Spinal cord (tissue), 10 donors: ENCODE data around the gene ARPC1B. TPM values are rescaled to one million over a fixed set of nuclear protein-coding genes. Genes with fewer than 3 reads are reported as not detected.
"Not testable (repeated sequence)": the region's sequence is repeated elsewhere in the genome, so short reads cannot be mapped to it uniquely, and the experiment has no call there.

ENCODE experiments used
- DNase-seq, 6 donors: peaks; one replicate each; pipeline versions ENCODE4 v3.0.0 to v3.0.0-alpha.2; 2013 to 2015; ENCODE audit warnings: low spot score in 6 of 6, low read depth in 4 of 6
- H3K27ac ChIP-seq: one replicate; pipeline ENCODE4 v1.5.1; 2013; ENCODE audit warnings: low read depth, low read length, control low read depth
- H3K27me3 ChIP-seq: one replicate; pipeline ENCODE4 v1.6.1; 2013; ENCODE audit warnings: low read length; ENCODE audit not compliant: control insufficient read depth, insufficient read depth
- H3K36me3 ChIP-seq: one replicate; pipeline ENCODE4 v1.6.1; 2013; ENCODE audit warnings: low read length; ENCODE audit not compliant: control insufficient read depth, insufficient read depth
- H3K4me1 ChIP-seq: one replicate; pipeline ENCODE4 v1.6.1; 2013; ENCODE audit warnings: low read length; ENCODE audit not compliant: control insufficient read depth, insufficient read depth
- H3K4me3 ChIP-seq: one replicate; pipeline ENCODE4 v1.5.1; 2013; ENCODE audit warnings: low read depth, low read length, control low read depth
- H3K9me3 ChIP-seq: one replicate; pipeline ENCODE4 v1.6.1; 2013; ENCODE audit warnings: low read length; ENCODE audit not compliant: control insufficient read depth, insufficient read depth
- WGBS: methylation state at CpG from one replicate; pipeline ENCODE4 v1.1.5; 2013; ENCODE audit warnings: missing lambda C conversion rate; ENCODE audit not compliant: insufficient coverage; 5-methylcytosine and 5-hydroxymethylcytosine counted together
- polyA plus RNA-seq, 2 donors: library from polyadenylated mRNA; unstranded; fragments of 120-200 nt; gene quantifications; one replicate each; pipeline ENCODE4 v1.2.1, GENCODE V29; 2013; ENCODE audit not compliant: insufficient read length in 2 of 2
- total RNA-seq, 2 donors: library from RNA; depleted of rRNA in 1 of 2; stranded (reverse); fragments of 120-200 nt in 1 of 2; fragments of >200 nt in 1 of 2; gene quantifications; one replicate each; pipeline versions ENCODE4 v1.2.3 to v1.2.4, GENCODE V29; 2013 to 2014
- donor health status: healthy.

The ARPC1B gene
- total and polyA plus RNA-seq, 4 donors, result 34.0 to 110 (median 54.4) TPM

DNA sequence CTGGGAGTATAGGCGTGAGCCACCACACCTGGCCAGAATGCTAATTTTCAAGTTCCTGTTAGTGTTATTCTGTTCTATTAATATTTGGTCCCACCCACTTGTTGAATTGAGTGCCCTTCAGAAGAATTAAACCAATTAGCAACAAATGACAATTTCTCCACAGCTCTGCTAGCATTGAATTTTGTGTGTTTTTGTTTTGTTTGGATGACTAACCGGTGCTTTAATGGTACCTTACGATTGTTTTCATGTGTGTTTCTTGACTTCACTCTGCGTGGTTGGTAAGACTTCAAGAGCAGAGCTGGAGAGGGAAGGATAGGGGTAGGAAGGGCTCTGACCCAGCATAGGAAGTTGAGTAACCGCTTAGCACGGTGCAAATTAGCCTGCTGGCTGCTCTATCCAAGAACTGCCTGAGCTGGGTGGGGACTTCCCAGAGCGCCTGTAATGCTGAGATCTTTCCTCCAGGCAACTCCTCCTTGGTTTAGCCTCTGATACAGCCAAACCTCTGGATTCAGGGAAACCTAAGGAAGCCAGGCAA is 4.6 kb downstream of the ARPC1B start:
- peak overlapping the region; percentile 90 for H3K27ac ChIP-seq
- peaks cover 32% of the 10 kb centered on the region for H3K4me1 ChIP-seq
- no peak overlapping the region for H3K4me3 ChIP-seq
- peak in 1 of 6 donors; percentile 69 for DNase-seq
- peaks cover 4% of the 10 kb centered on the region for H3K27me3 ChIP-seq
- no peaks in the 10 kb centered on the region for H3K9me3 ChIP-seq
- 73% methylated on average over 6 of the region's 7 CpGs for WGBS
- no peaks in the 10 kb centered on the region for H3K36me3 ChIP-seq

DNA sequence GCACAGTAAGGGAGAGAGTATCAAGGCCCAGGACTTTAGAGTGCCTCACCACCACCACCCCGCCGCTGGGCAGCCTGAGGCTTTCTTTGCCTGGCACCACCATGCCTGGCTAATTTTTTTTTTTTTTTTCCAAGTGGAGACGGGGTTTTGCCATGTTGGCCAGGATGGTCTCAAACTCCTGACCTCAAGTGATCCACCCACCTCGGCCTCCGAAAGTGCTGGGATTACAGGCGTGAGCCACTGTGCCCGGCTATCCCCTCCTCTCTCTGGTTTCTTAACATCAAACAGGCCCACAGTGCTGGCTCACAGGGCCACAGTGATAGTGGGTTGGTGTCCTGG is 5.1 kb downstream of the ARPC1B start:
- WGBS, result 87% methylated on average over 7 of the region's 7 CpGs
- H3K27me3 ChIP-seq, H3K36me3 ChIP-seq, DNase-seq, H3K9me3 ChIP-seq, H3K4me3 ChIP-seq: not testable (repeated sequence)
- peaks cover 32% of the 10 kb centered on the region for H3K4me1 ChIP-seq
- H3K27ac ChIP-seq, result peak overlapping the region; percentile 90

DNA sequence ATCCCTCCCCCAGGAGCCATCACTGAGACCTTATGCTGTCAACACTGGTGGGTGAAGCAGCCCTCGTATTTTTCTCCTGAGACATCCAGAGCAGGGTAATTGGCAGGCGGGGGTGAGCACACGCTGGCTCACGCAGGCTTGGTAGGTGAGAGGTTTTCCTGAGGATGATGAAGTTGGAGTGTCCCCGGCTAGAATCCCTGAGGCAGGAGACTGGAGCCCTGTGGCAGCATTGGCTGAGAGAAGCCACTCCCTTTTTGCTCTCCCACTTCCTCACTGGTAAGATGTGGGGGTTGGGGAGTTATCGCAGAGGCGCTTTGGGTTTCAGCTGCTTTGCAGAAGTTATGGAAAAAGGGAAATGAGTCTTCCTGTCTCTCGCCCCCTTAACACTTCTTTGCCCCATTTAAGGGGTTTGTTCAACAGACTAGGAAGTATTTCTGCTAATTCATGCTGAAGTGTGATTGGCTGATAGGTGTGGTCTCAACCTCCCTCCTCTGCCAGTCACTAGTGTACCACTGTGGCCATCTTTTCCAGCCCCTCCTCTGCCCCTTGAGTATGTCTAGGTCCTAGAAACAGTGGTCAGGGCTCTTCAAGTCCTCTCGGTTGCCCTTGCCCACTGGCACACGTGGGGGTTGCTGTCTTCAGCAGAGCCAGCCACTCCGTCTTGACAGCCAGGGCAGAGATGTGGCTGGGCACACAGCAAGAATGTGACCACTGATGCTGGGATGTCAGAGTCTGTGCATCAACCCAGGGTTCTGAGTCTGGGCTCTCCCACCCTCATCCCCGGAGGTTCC is 5.7 kb downstream of the ARPC1B start:
- H3K4me3 ChIP-seq, result no peak overlapping the region
- no peaks in the 10 kb centered on the region for H3K9me3 ChIP-seq
- peaks cover 32% of the 10 kb centered on the region for H3K4me1 ChIP-seq
- no peaks in the 10 kb centered on the region for H3K36me3 ChIP-seq
- peaks cover 2% of the 10 kb centered on the region for H3K27me3 ChIP-seq
- DNase-seq, result no peak
- peak overlapping the region; percentile 90 for H3K27ac ChIP-seq
- 90% methylated on average over 8 of the region's 12 CpGs for WGBS

DNA sequence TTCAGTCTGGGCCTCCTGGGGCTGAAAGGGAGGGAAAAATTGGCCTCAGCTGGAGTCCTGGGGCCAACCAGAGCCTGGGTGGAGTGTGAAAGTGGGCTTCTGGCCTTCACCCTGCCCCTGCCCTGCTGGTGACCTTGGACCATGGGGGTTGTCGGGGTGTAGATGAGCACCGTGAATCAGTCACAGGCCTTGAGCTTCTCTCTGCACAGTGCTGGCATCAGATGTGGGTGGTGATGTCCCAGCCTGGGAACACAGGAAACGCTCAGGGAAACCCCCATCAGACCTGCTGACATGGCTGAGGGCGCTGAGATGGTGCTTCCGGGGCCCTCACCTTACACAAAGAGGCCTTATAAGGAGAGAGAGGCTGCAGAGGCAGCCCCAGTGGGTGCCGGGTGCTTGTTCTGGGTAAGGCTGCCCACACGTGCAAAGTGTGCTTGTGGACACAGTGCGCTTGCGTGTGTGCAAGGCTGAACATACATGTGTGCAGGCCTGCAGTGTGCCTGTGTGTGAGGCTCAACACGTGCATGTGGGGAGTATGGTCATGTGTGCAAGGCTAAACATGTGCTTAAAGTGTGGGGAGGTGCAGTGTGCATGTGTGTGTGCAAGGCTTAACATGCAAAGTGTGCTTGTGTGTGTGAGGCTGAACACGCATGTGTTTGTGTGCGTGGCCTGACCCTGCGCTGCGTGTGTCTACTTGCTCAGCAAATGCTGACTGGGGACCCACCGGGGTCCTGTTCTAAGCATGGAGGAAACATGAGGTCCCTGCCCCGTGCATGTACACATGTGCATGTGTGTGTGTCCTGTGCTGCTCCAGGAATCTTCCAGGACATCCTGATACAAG is 6.5 kb downstream of the ARPC1B start:
- H3K27me3 ChIP-seq, result no peaks in the 10 kb centered on the region
- 89% methylated on average over 16 of the region's 16 CpGs for WGBS
- no peak overlapping the region for H3K4me3 ChIP-seq
- no peak overlapping the region for H3K27ac ChIP-seq
- no peaks in the 10 kb centered on the region for H3K9me3 ChIP-seq
- H3K36me3 ChIP-seq, result peaks cover 4% of the 10 kb centered on the region
- H3K4me1 ChIP-seq, result peaks cover 25% of the 10 kb centered on the region
- no peak for DNase-seq

DNA sequence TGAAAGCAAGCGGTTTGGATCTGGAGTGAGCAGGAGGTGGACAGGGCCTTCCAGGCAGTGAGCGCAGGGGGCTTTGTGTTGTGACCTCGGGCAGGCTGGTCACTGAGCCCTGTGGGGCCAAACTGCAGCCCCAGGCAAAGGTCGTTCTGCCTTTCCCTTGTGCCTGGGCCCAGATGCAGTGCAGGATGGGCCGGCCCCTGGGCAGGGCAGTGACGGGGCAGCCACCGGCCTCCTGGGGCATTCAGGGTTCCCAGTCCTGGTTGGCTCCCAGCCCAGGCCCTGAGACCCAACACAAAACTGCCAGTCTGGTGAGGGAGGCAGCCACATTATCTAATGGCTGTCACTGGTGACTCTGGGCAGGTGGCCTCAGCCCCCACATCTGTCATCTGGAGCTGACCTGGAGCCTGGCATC is 7.1 kb downstream of the ARPC1B start:
- 74% methylated on average over 7 of the region's 7 CpGs for WGBS

DNA sequence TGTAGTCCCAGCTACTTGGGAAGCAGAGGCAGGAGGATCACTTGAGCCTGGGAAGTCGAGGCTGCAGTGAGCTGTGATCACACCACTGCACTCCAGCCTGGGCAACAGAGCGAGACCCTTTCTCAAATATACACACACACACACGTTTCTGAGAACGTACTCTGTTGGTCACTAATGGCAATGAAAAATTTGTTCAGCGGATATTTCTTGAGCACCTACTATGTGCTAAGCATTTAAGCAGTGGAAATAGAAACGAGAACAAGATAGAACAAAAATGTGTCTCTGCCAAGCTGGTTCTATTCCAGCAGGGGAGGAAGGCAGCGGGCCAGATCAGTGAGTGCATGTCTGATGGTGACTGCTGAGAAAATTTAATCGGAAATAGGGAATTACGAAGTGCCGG is 8.7 kb downstream of the ARPC1B start:
- no peak for DNase-seq
- Histone ChIP-seq H3K36me3 (peaks cover 15% of the 10 kb centered on the region), H3K27ac (no peak overlapping the region), H3K27me3 (no peaks in the 10 kb centered on the region), H3K4me3 (no peak overlapping the region), H3K9me3 (no peaks in the 10 kb centered on the region), H3K4me1 (peaks cover 23% of the 10 kb centered on the region)
- WGBS, result 92% methylated on average over 10 of the region's 10 CpGs

More for the DNA sequence above, 7.1 kb downstream of the ARPC1B start:
- no peak for DNase-seq
- Histone ChIP-seq H3K36me3 (peaks cover 10% of the 10 kb centered on the region), H3K27ac (no peak overlapping the region), H3K9me3 (no peaks in the 10 kb centered on the region), H3K27me3 (no peaks in the 10 kb centered on the region), H3K4me1 (peaks cover 23% of the 10 kb centered on the region), H3K4me3 (no peak overlapping the region)

DNA sequence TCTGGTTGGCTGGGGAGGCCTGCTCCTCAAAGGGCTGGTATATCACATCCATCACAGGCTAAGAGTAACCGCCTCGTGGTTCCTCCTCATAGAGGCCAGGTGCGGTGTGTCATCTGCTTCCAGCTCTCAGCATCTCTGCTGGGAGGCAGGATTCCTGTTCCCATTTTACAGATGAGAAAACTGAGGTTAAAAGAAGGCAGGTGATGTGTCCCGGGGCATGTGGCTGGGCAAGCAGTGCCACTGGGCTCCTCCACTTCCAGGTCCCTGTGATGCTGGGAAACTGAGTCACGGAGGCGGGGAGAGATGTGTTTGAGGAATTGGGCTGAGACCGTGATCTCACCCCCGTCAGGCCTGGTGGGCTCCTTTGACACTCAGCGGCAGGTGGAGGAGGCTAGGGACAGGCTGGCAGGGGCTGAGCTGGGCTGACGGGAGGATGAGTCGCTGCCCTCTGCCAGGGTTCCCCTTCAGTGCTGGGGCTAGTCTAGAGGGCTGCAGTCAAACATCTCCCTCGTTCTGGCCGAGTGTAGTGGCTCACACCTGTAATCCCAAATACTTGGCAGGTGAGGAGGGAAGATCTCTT is 9.4 kb downstream of the ARPC1B start:
- Histone ChIP-seq H3K9me3 (no peaks in the 10 kb centered on the region), H3K27me3 (no peaks in the 10 kb centered on the region), H3K4me3 (no peak overlapping the region), H3K36me3 (peaks cover 19% of the 10 kb centered on the region), H3K27ac (no peak overlapping the region), H3K4me1 (peaks cover 23% of the 10 kb centered on the region)
- WGBS, result 92% methylated on average over 11 of the region's 13 CpGs
- no peak for DNase-seq

DNA sequence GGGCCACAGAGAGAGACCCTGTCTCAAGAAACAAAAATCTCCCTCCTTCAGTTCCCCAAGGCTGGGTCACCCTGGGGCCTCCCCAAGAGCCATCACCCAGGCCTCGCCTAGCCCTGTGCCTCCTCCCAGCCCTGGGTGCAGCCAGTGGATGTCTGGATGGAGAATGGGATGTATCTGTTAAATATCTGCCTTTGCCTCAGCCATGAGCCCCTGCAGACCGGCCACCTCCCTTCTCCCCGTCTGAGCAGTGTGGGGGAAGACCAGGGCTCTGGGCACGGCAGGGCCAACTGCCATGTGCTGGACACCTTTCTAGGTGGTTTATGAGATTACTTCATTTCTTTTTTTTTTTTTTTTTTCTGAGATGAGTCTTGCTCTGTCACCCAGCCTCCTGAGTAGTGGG is 10.0 kb downstream of the ARPC1B start:
- H3K27me3 ChIP-seq, result no peaks in the 10 kb centered on the region
- 83% methylated on average over 1 of the region's 4 CpGs for WGBS
- no peak for DNase-seq

DNA sequence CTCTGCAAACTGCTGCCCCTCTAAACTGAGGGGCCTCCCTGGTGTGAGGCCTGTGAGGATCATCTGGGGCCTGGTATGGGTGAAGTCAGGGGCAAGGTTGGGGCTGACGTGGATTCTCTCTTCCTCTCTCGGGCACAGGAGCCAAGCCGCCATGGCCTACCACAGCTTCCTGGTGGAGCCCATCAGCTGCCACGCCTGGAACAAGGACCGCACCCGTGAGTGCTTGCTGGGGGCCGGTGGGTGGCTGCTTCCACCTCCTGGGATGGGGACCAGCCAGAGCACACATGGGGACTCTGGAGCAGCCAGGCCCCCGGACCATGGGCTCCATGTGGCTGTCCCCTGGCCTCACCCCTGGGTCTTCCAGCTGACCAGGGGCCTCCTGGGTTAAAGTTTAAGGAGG is 11.0 kb downstream of the ARPC1B start:
- Histone ChIP-seq H3K9me3 (no peaks in the 10 kb centered on the region), H3K27ac (no peak overlapping the region), H3K4me3 (no peak overlapping the region), H3K4me1 (peaks cover 9% of the 10 kb centered on the region), H3K36me3 (peaks cover 27% of the 10 kb centered on the region), H3K27me3 (no peaks in the 10 kb centered on the region)
- 88% methylated on average over 8 of the region's 8 CpGs for WGBS
- no peak for DNase-seq

More for the DNA sequence above, 10.0 kb downstream of the ARPC1B start:
- Histone ChIP-seq H3K9me3 (no peaks in the 10 kb centered on the region), H3K4me1 (peaks cover 19% of the 10 kb centered on the region), H3K27ac (no peak overlapping the region), H3K36me3 (peaks cover 20% of the 10 kb centered on the region), H3K4me3 (no peak overlapping the region)
